ENCODE data around the gene RETREG2. TPM values are rescaled to one million over a fixed set of nuclear protein-coding genes. Genes with fewer than 3 reads are reported as not detected.

The RETREG2 gene, protein sequence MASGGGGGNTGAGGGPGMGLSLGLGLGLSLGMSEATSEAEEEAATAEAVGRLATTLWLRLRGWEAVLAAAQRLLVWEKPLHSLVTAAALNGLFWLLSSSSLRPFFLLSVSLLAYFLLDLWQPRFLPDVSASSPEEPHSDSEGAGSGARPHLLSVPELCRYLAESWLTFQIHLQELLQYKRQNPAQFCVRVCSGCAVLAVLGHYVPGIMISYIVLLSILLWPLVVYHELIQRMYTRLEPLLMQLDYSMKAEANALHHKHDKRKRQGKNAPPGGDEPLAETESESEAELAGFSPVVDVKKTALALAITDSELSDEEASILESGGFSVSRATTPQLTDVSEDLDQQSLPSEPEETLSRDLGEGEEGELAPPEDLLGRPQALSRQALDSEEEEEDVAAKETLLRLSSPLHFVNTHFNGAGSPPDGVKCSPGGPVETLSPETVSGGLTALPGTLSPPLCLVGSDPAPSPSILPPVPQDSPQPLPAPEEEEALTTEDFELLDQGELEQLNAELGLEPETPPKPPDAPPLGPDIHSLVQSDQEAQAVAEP
- total RNA-seq (2021; fragmentation: NEBNext Ultra II Directional; extraction: Animal tissue kit (Norgen Biotek cat#: 25700)) (50.2 and 51.3 TPM in 2 replicates), polyA plus RNA-seq (2011; rRNA removed) (66.8 and 67.4 TPM in 2 replicates), polyA minus RNA-seq (2011; rRNA and poly(A)+ RNA removed) (68.3 and 72.4 TPM in 2 replicates)
- polyA plus RNA-seq (2011; cell fraction: cytosol; rRNA removed) = 54.4 TPM
- 64.5 TPM for polyA plus RNA-seq (2011; cell fraction: nucleus; rRNA removed)
- polyA plus RNA-seq (2012, experiment 1 of 2) = 39.4 to 52.1 TPM (median 49.6 TPM) in 4 replicates
- polyA plus RNA-seq (2012, experiment 2 of 2) = 66.2 TPM
- 37.4 TPM for polyA plus RNA-seq (2013, experiment 1 of 2)
- 39.2 TPM for polyA plus RNA-seq (2013, experiment 2 of 2)
- polyA minus RNA-seq (2011; cell fraction: cytosol; rRNA and poly(A)+ RNA removed) = 37.4 TPM
- 32.3 TPM for polyA minus RNA-seq (2011; cell fraction: nucleus; rRNA and poly(A)+ RNA removed)
- long read RNA-seq, experiment 1, full-length matches to known transcripts = 2 of 34 reads
- long read RNA-seq, experiment 1, partial matches to known transcripts = 11 of 34 reads
- long read RNA-seq, experiment 1, other reads (novel, unspliced or antisense) = 21 of 34 reads
- long read RNA-seq, experiment 2, partial matches to known transcripts = 0 of 2 reads
- long read RNA-seq, experiment 2, other reads (novel, unspliced or antisense) = 2 of 2 reads

DNA sequence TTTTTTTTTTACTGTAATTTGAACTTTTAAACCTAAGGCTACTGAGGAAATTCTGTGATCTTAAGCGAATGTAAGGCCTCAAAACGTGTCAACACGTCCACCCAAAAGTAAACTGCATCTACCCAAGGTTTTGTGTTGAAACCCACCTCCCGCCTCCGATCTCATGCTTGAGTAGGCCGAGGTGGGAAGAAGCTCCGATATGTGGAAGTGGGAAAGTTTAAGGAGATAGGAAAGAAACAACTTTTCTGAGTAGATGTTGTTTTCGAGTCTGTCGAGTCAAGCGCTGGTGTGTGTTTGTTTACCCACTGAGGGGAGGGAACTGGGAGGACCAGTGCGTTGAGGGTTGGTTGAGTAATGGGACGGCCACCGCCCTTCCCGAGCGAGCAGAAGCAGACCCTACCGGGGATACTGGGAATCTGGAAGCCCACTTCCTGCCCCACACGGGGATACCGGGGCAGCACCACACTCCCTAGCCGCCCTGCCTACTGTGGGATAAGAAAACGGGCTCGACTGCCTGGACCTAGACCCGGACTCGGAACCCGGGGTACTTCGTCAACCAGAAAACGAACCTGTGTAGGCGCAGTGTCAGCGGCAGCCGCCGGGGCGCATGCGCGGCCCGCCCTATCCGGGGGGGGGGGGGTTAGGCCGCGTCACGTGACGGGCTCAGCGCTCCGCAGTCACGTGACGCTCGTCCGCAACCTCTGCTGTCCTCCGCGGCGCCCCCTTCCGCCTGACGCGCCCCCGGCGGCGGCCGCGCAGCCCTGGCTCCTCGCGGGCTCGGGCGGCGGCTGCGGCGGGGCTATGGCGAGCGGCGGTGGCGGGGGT is at the start of gene RETREG2:
Gene RETREG2 (plus strand): TSS at position 724 of the 825 bp plus-strand sequence. CDS start 78 bp downstream, at position 802.
- ChIA-PET CTCF (ENCODE audit: partially characterized antibody) (interaction anchor here (1.4 to 2.0 kb wide), 2 partner anchors 14 to 28 kb away, joined by 3 to 7 read pairs; no protein-coding TSS in a partner anchor), POLR2A (ENCODE audit: partially characterized antibody) (interaction anchor here (0.9 to 3.0 kb wide), 4 partner anchors 16 to 118 kb away, joined by 3 to 21 read pairs (median 12); partner anchors contain the start of genes ABCB6 and ZFAND2B)
- Histone ChIP-seq H3K4me3 (ENCODE audit: extremely low read depth in 1 of 4, insufficient read depth in 2 of 4, low read depth in 3 of 4, low read length in 4 of 4) (peak within 1 kb of the TSS; percentile 78 to 96 (median 92)), H2BK20ac (ENCODE audit: low read length) (no peak within 1 kb of the TSS), H2BK120ac (replicated peaks; ENCODE audit: low read depth, low read length) (no peak within 1 kb of the TSS), H3K14ac (ENCODE audit: insufficient read length) (no peak within 1 kb of the TSS), H3K36me3 (ENCODE audit: control insufficient read depth in 2 of 4, insufficient read depth in 4 of 4, low read length in 3 of 4) (peaks cover 6 to 29% (median 20%) of the 10 kb centered on the region in 4 experiments; a peak in 6 of 8 replicates), H2BK12ac (ENCODE audit: low read depth, low read length) (peak within 1 kb of the TSS; percentile 52; the same call in 1 of the 2 replicates), H4K20me1 (replicated peaks in 1 of 2; ENCODE audit: control insufficient read depth in 1 of 2, insufficient read depth in 2 of 2, low read length in 2 of 2) (peaks cover 0 to 3% of the 10 kb centered on the region in 2 experiments), H3K9me3 (ENCODE audit: insufficient read depth in 2 of 2, low read depth in 1 of 2, low read length in 1 of 2) (no peaks in the 10 kb centered on the region), H3K23ac (ENCODE audit: insufficient read length) (no peak within 1 kb of the TSS), H4K91ac (replicated peaks; ENCODE audit: insufficient read length, low read length) (peak within 1 kb of the TSS; percentile 40), H3K79me1 (ENCODE audit: low read depth, low read length) (peaks cover 6% of the 10 kb centered on the region), H3K79me2 (ENCODE audit: control insufficient read depth in 1 of 2, insufficient read depth in 2 of 2, low read length in 2 of 2) (peaks cover 0 to 8% of the 10 kb centered on the region in 2 experiments; a peak in 1 of 4 replicates), H3K56ac (replicated peaks; ENCODE audit: insufficient read length, low read depth, low read length) (peak within 1 kb of the TSS; percentile 50), H3K9ac (replicated peaks in 1 of 4; ENCODE audit: extremely low read depth in 1 of 4, low read depth in 3 of 4, low read length in 3 of 4) (peak within 1 kb of the TSS; percentile 60 to 92 (median 68)), H2BK15ac (ENCODE audit: low read length) (no peak within 1 kb of the TSS; the same call in 1 of the 2 replicates), H3K4ac (replicated peaks; ENCODE audit: insufficient read length, low read depth, low read length) (no peak within 1 kb of the TSS), H2AFZ (ENCODE audit: low read length) (peak within 1 kb of the TSS; percentile 69), H3K4me2 (ENCODE audit: insufficient read depth in 1 of 2, low read depth in 2 of 2, low read length in 2 of 2) (peak within 1 kb of the TSS; percentile 82 to 96), H3K23me2 (ENCODE audit: low read depth, low read length) (peaks cover 11% of the 10 kb centered on the region; the same call in 1 of the 2 replicates), H4K8ac (ENCODE audit: extremely low read depth, insufficient read depth, low read length) (peak within 1 kb of the TSS; percentile 82), H4K5ac (ENCODE audit: insufficient read length, low read depth, low read length) (peak within 1 kb of the TSS; percentile 92), H2AK5ac (ENCODE audit: low read depth, low read length) (no peak within 1 kb of the TSS), H3K27ac (ENCODE audit: low read depth, low read length) (peak within 1 kb of the TSS; percentile 78), H3K4me1 (replicated peaks in 1 of 4; ENCODE audit: control insufficient read depth in 3 of 4, insufficient read depth in 4 of 4, low read length in 3 of 4) (peaks cover 0 to 13% (median 6%) of the 10 kb centered on the region in 4 experiments; a peak in 6 of 7 replicates), H2BK5ac (ENCODE audit: low read depth, low read length) (peak within 1 kb of the TSS; percentile 89), H3K27me3 (replicated peaks in 1 of 4; ENCODE audit: control insufficient read depth in 3 of 4, extremely low read depth in 1 of 4, insufficient read depth in 3 of 4, low read length in 3 of 4) (no peaks in the 10 kb centered on the region), H3K18ac (ENCODE audit: extremely low read depth, low read length) (peak within 1 kb of the TSS; percentile 83; the same call in 1 of the 2 replicates)
- WGBS, 2 experiments (ENCODE audit: extremely low coverage in 1 of 2, insufficient coverage in 1 of 2, insufficient read length in 1 of 2, insufficient replicate concordance in 2 of 2, low coverage in 1 of 2, low lambda C conversion rate in 2 of 2, missing lambda C conversion rate in 1 of 2) = 2% methylated on average over 32 of the region's 67 CpGs; no CpG with 5 or more reads in 1 of the 2 experiments
- FAIRE-seq (no peak), DNase-seq (ENCODE audit: low read depth in 1 of 2, low spot score in 2 of 2) (peak; percentile 61 to 88)
- TF ChIP-seq, protein P1, sequence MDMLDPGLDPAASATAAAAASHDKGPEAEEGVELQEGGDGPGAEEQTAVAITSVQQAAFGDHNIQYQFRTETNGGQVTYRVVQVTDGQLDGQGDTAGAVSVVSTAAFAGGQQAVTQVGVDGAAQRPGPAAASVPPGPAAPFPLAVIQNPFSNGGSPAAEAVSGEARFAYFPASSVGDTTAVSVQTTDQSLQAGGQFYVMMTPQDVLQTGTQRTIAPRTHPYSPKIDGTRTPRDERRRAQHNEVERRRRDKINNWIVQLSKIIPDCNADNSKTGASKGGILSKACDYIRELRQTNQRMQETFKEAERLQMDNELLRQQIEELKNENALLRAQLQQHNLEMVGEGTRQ (IDR thresholded peaks at IDR 0.05; ENCODE audit: low read length) = peak; percentile 99
- TF ChIP-seq POLR2AphosphoS5 (IDR thresholded peaks at IDR 0.05; ENCODE audit: low read depth, low read length) = no peak
- TF ChIP-seq SRF (IDR thresholded peaks at IDR 0.05; ENCODE audit: low read depth, low read length) = no peak
- no peak for TF ChIP-seq KDM1A (IDR thresholded peaks at IDR 0.05; ENCODE audit: borderline replicate concordance, low read length)

Measured in H1 (cell line).